Aorta (tissue), 5 donors: ENCODE measurements around the gene ZMYND19. TPM values are rescaled to one million over a fixed set of nuclear protein-coding genes. Genes with fewer than 3 reads are reported as not detected.
A peak's percentile ranks its signal among the peaks of the same experiment; 100 is the strongest.
"Not testable (repeated sequence)": the region's sequence is repeated elsewhere in the genome, so short reads cannot be mapped to it uniquely, and the experiment has no call there.

Experiments
- ATAC-seq: fragments of 200-7000 bp; cut with Tn5 transposase; one replicate; pipeline ENCODE4 v1.9.1; 2022; ENCODE audit warnings: moderate library complexity; ENCODE audit not compliant: low FRiP score
- DNase-seq, 2 donors: peaks; one replicate each; pipeline ENCODE4 v3.0.0-alpha.2; 2020
- H3K27ac ChIP-seq, 2 donors: one replicate each; pipeline ENCODE4 v1.5.1; 2013; ENCODE audit warnings: low read length in 2 of 2, mild to moderate bottlenecking in 2 of 2, moderate library complexity in 2 of 2, control low read depth in 1 of 2, inconsistent platforms in 1 of 2, low read depth in 1 of 2
- H3K27me3 ChIP-seq, 2 donors: one replicate each; pipeline ENCODE4 v1.6.1; 2013; ENCODE audit warnings: control low read depth in 1 of 2, low read length in 1 of 2, mild to moderate bottlenecking in 1 of 2, moderate library complexity in 1 of 2; ENCODE audit not compliant: insufficient read depth in 2 of 2, control insufficient read depth in 1 of 2
- H3K36me3 ChIP-seq, 2 donors: one replicate each; pipeline ENCODE4 v1.6.1; 2013; ENCODE audit warnings: control low read depth in 1 of 2, low read length in 1 of 2, mild to moderate bottlenecking in 1 of 2; ENCODE audit not compliant: insufficient read depth in 2 of 2, control insufficient read depth in 1 of 2
- H3K4me1 ChIP-seq, 2 donors: one replicate each; pipeline ENCODE4 v1.6.1; 2013; ENCODE audit warnings: low read length in 2 of 2, control low read depth in 1 of 2, mild to moderate bottlenecking in 1 of 2, moderate library complexity in 1 of 2; ENCODE audit not compliant: insufficient read depth in 2 of 2, control insufficient read depth in 1 of 2
- H3K4me3 ChIP-seq, 2 donors: one replicate each; pipeline ENCODE4 v1.5.1; 2013; ENCODE audit warnings: low read length in 2 of 2, control low read depth in 1 of 2, mild to moderate bottlenecking in 1 of 2
- H3K9me3 ChIP-seq: one replicate; pipeline ENCODE4 v1.6.1; 2013; ENCODE audit warnings: mild to moderate bottlenecking, low read length; ENCODE audit not compliant: control insufficient read depth
- WGBS, 2 donors: extraction: QIAGEN DNeasy Blood & Tissue Kit; methylation state at CpG; one replicate each; pipeline ENCODE4 v1.1.7; 2013; 5-methylcytosine and 5-hydroxymethylcytosine counted together
- intact Hi-C, 2 donors: fragments of 100-400 bp; cut with DNase I; formaldehyde crosslinking; loops; one replicate each; pipeline versions ENCODE4 v1.14.2 to v1.15.0; 2022
- polyA plus RNA-seq, 2 donors: library from polyadenylated mRNA; stranded (reverse); fragments of 200-250 nt; gene quantifications; one replicate each; pipeline ENCODE4 v1.2.3, GENCODE V29; 2013
- total RNA-seq, 2 donors: library from RNA; stranded (reverse); fragmentation: NEBNext Ultra II Directional; extraction: Animal tissue kit (Norgen Biotek cat#: 25700); gene quantifications; one replicate each; pipeline ENCODE4 v1.2.1, GENCODE V29; 2021
- donor health status: healthy with polysubstance abuse.
- donor health status: Bipolar disorder and iron deficiency.
- donor health status: DM: no; HTN: no; CAD: no.
- donor health status: DM: no; HTN: no; CAD: no.
- donor health status: DM: yes; HTN: yes; CAD: no.

Gene ZMYND19
- total and polyA plus RNA-seq, 4 donors, result 8.0 to 15.0 (median 11.5) TPM

DNA sequence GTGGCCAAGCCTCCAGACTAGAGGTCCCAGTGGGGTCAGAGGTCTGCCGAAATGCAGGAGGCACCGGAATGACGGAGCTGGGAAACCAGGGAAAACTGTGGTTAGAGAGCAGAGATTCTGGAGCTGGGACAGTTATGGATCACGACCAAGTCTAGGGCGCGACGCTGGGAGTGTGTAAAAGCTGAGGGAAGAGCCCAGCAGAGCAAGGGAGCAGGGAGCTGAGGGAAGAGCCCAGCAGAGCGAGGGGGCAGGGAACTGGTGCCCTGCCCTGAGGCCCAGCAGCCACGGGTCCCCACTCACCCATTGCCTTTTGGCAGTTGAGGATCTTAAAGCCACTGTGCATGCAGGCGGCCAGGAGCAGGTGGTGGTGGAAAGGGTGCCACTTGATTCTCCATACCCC is 26.2 kb downstream of the ZMYND19 start:
- ATAC-seq (no peak), DNase-seq (no peak)
- H3K27me3 ChIP-seq, result no peaks in the 10 kb centered on the region
- no peaks in the 10 kb centered on the region for H3K9me3 ChIP-seq
- H3K4me3 ChIP-seq, result no peak overlapping the region
- 91% methylated on average over 10 of the region's 10 CpGs for WGBS, 2 donors
- H3K27ac ChIP-seq, result no peak overlapping the region
- intact Hi-C loops, result no loop called here
- no peaks in the 10 kb centered on the region for H3K4me1 ChIP-seq
- H3K36me3 ChIP-seq, result peaks cover 0 to 10% of the 10 kb centered on the region in 2 donors

DNA sequence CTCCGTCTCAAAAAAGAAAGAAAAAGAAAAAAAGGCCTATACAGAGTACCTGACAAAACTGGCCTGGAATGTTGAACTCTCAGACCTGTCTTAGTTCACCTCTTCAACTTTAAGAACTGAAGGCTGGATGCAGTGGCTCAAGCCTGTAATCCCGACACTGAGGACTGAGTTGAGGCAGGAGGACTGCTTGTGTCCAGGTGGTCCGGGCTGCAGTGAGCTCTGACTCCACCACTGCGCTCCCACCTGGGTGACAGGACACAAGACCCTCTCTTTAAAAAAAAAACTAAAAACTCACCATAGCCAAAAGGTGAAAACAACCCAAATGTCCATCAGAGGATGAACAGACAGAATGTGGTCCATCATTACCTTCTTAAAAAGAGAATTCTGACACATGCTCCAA is 32.2 kb downstream of the ZMYND19 start:
- H3K36me3 ChIP-seq, result peaks cover 0 to 10% of the 10 kb centered on the region in 2 donors

DNA sequence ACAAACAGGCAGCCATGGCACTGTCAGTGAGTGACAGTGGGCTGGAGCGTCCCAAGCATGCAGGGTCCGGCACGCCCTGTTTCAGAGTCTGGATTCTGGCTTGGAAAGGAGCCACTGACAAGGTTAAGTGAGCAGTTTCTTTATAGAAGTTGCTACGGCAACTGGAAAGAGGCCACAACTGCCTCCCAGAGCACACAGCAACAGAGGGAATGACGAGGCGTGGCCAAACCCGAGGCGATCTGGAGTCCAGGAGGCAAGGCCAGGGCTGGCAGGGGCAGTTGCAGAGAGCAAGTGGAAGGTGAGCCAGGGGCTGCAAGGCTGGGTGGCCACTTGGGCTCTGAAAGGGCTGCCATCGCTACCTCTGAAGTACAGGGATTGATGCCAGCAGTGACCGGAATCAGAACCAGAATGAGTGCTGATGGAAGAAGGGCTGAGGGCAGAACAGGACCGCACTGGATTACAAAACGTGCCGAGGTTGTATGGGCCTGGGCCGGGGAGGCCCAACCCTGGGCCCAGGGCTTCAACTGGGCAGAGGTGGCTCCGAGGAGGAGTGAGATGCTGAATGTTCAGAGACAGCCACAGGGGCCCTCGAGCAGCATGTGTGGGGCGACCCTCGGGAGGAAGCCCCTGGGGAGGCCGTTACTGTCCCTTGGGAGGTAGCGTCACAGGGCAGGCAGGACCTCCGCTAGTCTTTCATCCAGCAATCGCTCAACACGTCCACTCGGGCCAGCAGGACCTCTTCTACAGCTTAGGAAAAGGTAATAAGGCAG is 34.1 kb downstream of the ZMYND19 start:
- intact Hi-C loops, result loop anchor here in 1 of 2 donors (10.0 kb wide), 1 partner anchor 49 kb away; the partner anchor contains the start of gene ARRDC1
- 83 to 85% methylated on average over 24 of the region's 24 CpGs for WGBS, 2 donors
- no peak for ATAC-seq

More for the DNA sequence above, 32.2 kb downstream of the ZMYND19 start:
- no peaks in the 10 kb centered on the region for H3K9me3 ChIP-seq
- 95 to 96% methylated on average over 4 of the region's 4 CpGs for WGBS, 2 donors
- H3K4me3 ChIP-seq, result no peak overlapping the region
- no peak for ATAC-seq
- H3K27me3 ChIP-seq, result no peaks in the 10 kb centered on the region
- no peak for DNase-seq
- intact Hi-C loops, result loop anchor here in 1 of 2 donors (10.0 kb wide), 1 partner anchor 47 kb away; the partner anchor contains the start of gene ARRDC1
- no peak overlapping the region for H3K27ac ChIP-seq
- no peaks in the 10 kb centered on the region for H3K4me1 ChIP-seq

DNA sequence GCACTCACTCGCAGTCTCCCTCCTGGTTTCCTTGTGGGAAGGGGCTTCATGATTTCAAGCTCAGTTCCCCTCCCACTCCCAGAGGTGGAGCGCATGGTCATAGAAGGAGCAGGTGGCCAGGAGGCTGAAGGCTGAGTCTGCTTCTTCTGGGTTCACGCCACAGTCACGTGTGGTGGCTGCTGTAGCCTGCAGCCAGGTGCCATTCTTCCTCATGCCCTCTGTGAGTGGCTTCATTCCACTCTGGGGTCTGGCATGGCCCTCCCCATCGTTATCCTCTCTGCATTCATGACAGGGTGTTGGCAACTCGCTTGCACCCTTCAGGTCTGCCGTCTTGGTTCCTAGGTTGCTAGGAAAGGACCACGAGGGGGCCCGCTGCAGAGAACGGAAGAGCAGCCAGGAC is 35.1 kb downstream of the ZMYND19 start:
- no peak overlapping the region for H3K27ac ChIP-seq

More for the DNA sequence above, 34.1 kb downstream of the ZMYND19 start:
- DNase-seq, result no peak
- peaks cover 0 to 8% of the 10 kb centered on the region in 2 donors for H3K36me3 ChIP-seq
- no peak overlapping the region for H3K4me3 ChIP-seq
- H3K9me3 ChIP-seq, result no peaks in the 10 kb centered on the region
- H3K27ac ChIP-seq, result no peak overlapping the region
- no peaks in the 10 kb centered on the region for H3K4me1 ChIP-seq
- H3K27me3 ChIP-seq, result no peaks in the 10 kb centered on the region

DNA sequence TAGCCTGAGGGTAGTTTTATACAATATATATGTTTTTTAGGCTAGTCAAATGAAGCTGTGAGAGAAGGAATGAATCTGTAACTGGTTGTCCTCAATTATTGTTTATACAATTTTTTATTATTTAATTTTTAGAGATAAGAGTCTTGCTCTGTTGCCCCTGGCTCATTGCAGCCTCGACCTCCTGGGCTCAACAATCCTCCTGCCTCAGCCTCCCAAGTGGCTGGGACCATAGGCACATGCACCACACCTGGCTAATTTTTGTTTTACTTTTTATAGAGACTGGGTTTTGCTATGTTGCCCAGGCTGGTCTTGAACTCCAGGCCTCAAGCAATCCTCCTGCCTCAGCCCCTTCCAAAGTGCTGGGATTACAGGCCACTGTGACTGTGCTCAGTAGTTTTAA is 36.0 kb downstream of the ZMYND19 start:
- no peaks in the 10 kb centered on the region for H3K27me3 ChIP-seq
- no peaks in the 10 kb centered on the region for H3K9me3 ChIP-seq
- ATAC-seq (no peak), DNase-seq (no peak)
- H3K4me3 ChIP-seq, result no peak overlapping the region
- no peaks in the 10 kb centered on the region for H3K4me1 ChIP-seq
- peaks cover 0 to 8% of the 10 kb centered on the region in 2 donors for H3K36me3 ChIP-seq
- H3K27ac ChIP-seq, result no peak overlapping the region
- 73 to 87% methylated on average over 1 of the region's 1 CpG for WGBS, 2 donors
- intact Hi-C loops, result loop anchor here in 1 of 2 donors (10.0 kb wide), 1 partner anchor 50 kb away; the partner anchor contains the start of gene ARRDC1

More for the DNA sequence above, 35.1 kb downstream of the ZMYND19 start:
- ATAC-seq (no peak), DNase-seq (no peak)
- Histone ChIP-seq H3K27me3 (no peaks in the 10 kb centered on the region), H3K9me3 (no peaks in the 10 kb centered on the region), H3K4me3 (no peak overlapping the region), H3K36me3 (peaks cover 0 to 8% of the 10 kb centered on the region in 2 donors), H3K4me1 (no peaks in the 10 kb centered on the region)
- 87 to 91% methylated on average over 10 of the region's 10 CpGs for WGBS, 2 donors
- intact Hi-C loops, result loop anchor here in 1 of 2 donors (10.0 kb wide), 1 partner anchor 50 kb away; the partner anchor contains the start of gene ARRDC1

DNA sequence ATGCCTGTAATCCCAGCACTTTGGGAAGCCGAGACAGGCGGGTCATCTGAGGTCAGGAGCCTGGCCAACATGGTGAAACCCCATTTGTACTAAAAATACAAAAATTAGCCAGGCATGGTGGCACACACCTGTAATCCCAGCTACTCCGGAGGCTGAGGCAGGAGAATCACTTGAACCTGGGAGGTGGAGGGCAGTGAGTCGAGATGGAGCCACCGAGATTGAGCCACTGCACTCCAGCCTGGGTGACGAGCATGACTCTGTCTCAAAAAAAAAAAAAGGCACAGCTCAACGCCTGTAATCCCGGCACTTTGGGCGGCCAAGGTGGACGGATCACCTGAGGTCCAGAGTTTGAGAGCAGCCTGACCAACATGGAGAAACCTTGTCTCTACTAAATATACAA is 36.7 kb downstream of the ZMYND19 start:
- ATAC-seq, H3K27ac ChIP-seq, H3K36me3 ChIP-seq, H3K27me3 ChIP-seq, DNase-seq, H3K9me3 ChIP-seq, H3K4me3 ChIP-seq, H3K4me1 ChIP-seq: not testable (repeated sequence)
- intact Hi-C loops, result loop anchor here in 1 of 2 donors (10.0 kb wide), 1 partner anchor 51 kb away; the partner anchor contains the start of gene ARRDC1
- WGBS, 2 donors, result 85 to 87% methylated on average over 10 of the region's 10 CpGs

DNA sequence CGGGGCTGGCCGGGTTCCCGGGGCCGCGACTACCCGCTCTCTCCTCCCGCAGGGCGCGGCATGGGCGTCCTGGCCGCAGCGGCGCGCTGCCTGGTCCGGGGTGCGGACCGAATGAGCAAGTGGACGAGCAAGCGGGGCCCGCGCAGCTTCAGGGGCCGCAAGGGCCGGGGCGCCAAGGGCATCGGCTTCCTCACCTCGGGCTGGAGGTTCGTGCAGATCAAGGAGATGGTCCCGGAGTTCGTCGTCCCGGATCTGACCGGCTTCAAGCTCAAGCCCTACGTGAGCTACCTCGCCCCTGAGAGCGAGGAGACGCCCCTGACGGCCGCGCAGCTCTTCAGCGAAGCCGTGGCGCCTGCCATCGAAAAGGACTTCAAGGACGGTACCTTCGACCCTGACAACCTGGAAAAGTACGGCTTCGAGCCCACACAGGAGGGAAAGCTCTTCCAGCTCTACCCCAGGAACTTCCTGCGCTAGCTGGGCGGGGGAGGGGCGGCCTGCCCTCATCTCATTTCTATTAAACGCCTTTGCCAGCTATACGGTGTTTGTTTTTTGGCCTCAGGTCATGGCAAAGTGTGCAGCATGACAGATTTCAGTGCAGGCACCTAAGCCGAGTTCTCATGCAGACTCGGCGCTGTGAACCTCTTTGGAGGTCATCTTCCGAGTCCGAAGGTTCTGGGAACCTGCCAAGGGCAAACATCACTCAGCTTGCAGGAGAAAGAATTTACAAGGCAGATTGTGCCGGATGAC is 38.1 kb downstream of the ZMYND19 start:
- peak; percentile 36 for ATAC-seq
- H3K4me1 ChIP-seq, result no peaks in the 10 kb centered on the region
- 9 to 13% methylated on average over 36 to 58 of the region's 58 CpGs for whole genome bisulfite sequencing, 2 donors
- no peaks in the 10 kb centered on the region for H3K9me3 ChIP-seq
- peak overlapping the region; percentile 6 to 35 for H3K27ac ChIP-seq
- peaks cover 0 to 8% of the 10 kb centered on the region in 2 donors for H3K36me3 ChIP-seq
- intact Hi-C loops, result loop anchor here in 1 of 2 donors (10.0 kb wide), 1 partner anchor 53 kb away; the partner anchor contains the start of gene ARRDC1
- DNase-seq, result no peak
- peak overlapping the region; percentile 59 to 76 for H3K4me3 ChIP-seq
- no peaks in the 10 kb centered on the region for H3K27me3 ChIP-seq

DNA sequence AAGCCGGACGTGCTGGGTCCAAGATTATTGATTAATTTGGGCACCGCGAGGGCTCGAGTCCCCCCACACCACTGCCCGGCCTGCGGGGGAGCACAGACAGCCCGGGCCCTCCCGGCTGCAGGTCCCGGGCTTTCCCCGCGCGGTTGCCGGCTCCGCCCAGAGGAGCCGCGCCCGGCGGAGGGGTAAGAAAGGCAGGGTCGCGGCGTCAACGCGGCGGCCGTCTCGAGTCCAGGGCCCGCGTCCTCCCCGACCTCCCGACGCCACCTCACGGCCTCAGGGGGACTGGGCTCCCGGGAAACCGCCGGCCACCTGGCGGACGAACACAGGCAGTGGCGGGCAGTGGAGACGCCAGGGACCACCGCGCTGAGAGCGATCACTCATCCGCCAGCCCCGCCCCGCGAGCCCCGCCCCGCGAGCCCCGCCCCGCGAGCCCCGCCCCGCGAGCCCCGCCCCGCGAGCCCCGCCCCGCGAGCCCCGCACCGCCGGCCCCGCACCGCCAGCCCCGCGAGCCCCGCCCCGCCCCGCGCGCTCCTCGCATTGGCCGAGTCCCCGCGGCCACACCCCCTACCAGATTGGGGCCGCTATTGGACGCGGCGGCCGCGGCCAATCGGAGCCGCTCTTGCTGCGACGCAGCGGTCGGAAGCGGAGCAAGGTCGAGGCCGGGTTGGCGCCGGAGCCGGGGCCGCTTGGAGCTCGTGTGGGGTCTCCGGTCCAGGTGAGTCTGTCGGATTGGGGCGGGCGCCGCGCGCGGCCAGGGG is 38.9 kb downstream of the ZMYND19 start, which contains the start of gene MRPL41:
Gene MRPL41 (plus strand): TSS at position 616 of the 758 bp plus-strand sequence. CDS start 203 bp downstream, outside the sequence.
- H3K27ac ChIP-seq, result peak within 1 kb of the TSS; percentile 6 to 35
- peak within 1 kb of the TSS; percentile 59 to 79 for H3K4me3 ChIP-seq
- H3K9me3 ChIP-seq, result no peaks in the 10 kb centered on the region
- DNase-seq, result peak; percentile 95 to 96
- ATAC-seq, result peak; percentile 89
- intact Hi-C loops, result loop anchor here in 1 of 2 donors (10.0 kb wide), 1 partner anchor 53 kb away; the partner anchor contains the start of gene ARRDC1
- H3K4me1 ChIP-seq, result no peaks in the 10 kb centered on the region
- peaks cover 0 to 8% of the 10 kb centered on the region in 2 donors for H3K36me3 ChIP-seq
- 1% methylated on average over 44 to 106 of the region's 106 CpGs for WGBS, 2 donors
- H3K27me3 ChIP-seq, result no peaks in the 10 kb centered on the region
